Liver (tissue), 9 donors: Measurements from ENCODE around the gene PTPN14. TPM values are rescaled to one million over a fixed set of nuclear protein-coding genes. Genes with fewer than 3 reads are reported as not detected.

Experiments
- DNase-seq: peaks from one replicate; pipeline ENCODE4 v3.0.0-alpha.2; 2017; ENCODE audit warnings: low spot score
- H3K27ac ChIP-seq, 2 donors: one replicate each; pipeline ENCODE4 v1.7.0; 2013; ENCODE audit warnings: inconsistent platforms in 2 of 2, low read length in 2 of 2, control low read depth in 1 of 2, low read depth in 1 of 2, mild to moderate bottlenecking in 1 of 2
- H3K27me3 ChIP-seq, 4 donors: one replicate each; pipeline versions ENCODE4 v1.6.1 to v1.7.0; 2013; ENCODE audit warnings: low read length in 3 of 4, inconsistent platforms in 1 of 4, mild to moderate bottlenecking in 1 of 4, moderate library complexity in 1 of 4; ENCODE audit not compliant: control insufficient read depth in 4 of 4, insufficient read depth in 4 of 4
- H3K36me3 ChIP-seq, 4 donors: one replicate each; pipeline versions ENCODE4 v1.6.1 to v1.7.0; 2013; ENCODE audit warnings: low read length in 3 of 4, mild to moderate bottlenecking in 3 of 4, low read depth in 1 of 4, moderate library complexity in 1 of 4; ENCODE audit not compliant: control insufficient read depth in 4 of 4, insufficient read depth in 3 of 4
- H3K4me1 ChIP-seq, 4 donors: one replicate each; pipeline versions ENCODE4 v1.6.1 to v1.7.0; 2013; ENCODE audit warnings: low read length in 3 of 4, mild to moderate bottlenecking in 3 of 4, moderate library complexity in 1 of 4; ENCODE audit not compliant: control insufficient read depth in 4 of 4, insufficient read depth in 4 of 4
- H3K4me3 ChIP-seq, 3 donors: one replicate each; pipeline versions ENCODE4 v1.6.1 to v1.7.0; 2013; ENCODE audit warnings: low read length in 3 of 3, control low read depth in 1 of 3, low read depth in 1 of 3, mild to moderate bottlenecking in 1 of 3
- H3K9ac ChIP-seq, 2 donors: one replicate each; pipeline ENCODE4 v1.7.0; 2013; ENCODE audit warnings: low read length in 2 of 2, mild to moderate bottlenecking in 2 of 2, moderate library complexity in 2 of 2, control low read depth in 1 of 2, low read depth in 1 of 2
- H3K9me3 ChIP-seq, 4 donors: one replicate each; pipeline versions ENCODE4 v1.6.1 to v1.7.0; 2013; ENCODE audit warnings: low read length in 3 of 4; ENCODE audit not compliant: control insufficient read depth in 4 of 4
- ATF3 ChIP-seq: IDR thresholded peaks from 2 replicates; pipeline ENCODE4 v1.6.1; 2016; ENCODE audit warnings: antibody characterized with exemption
- CTCF ChIP-seq: fragments of 150-350 bp; IDR thresholded peaks from 2 replicates; pipeline ENCODE4 v1.5.1; 2017; ENCODE audit warnings: improper control_type of control experiment, low read depth, low read length; ENCODE audit not compliant: missing input control
- EGR1 ChIP-seq, 2 donors: IDR thresholded peaks; 2 replicates each; pipeline ENCODE4 v1.6.1; 2016 to 2018; ENCODE audit warnings: antibody characterized with exemption in 2 of 2, low read depth in 2 of 2
- FOXA1 ChIP-seq: IDR thresholded peaks from 2 replicates; pipeline ENCODE4 v1.6.1; 2016; ENCODE audit warnings: antibody characterized with exemption
- FOXA2 ChIP-seq: IDR thresholded peaks from 2 replicates; pipeline ENCODE4 v1.6.1; 2016; ENCODE audit warnings: antibody characterized with exemption
- GABPA ChIP-seq, 2 donors: IDR thresholded peaks in 1 of 2; conservative IDR thresholded peaks in 1 of 2; 2 replicates each; pipeline ENCODE4 v1.6.1; 2016; ENCODE audit warnings: antibody characterized with exemption in 2 of 2, mild to moderate bottlenecking in 1 of 2, moderate library complexity in 1 of 2
- HNF4A ChIP-seq, 2 donors: conservative IDR thresholded peaks; 2 replicates each; pipeline ENCODE4 v1.6.1; 2016; ENCODE audit warnings: antibody characterized with exemption in 2 of 2, mild to moderate bottlenecking in 2 of 2
- HNF4G ChIP-seq: IDR thresholded peaks from 2 replicates; pipeline ENCODE4 v1.6.1; 2016; ENCODE audit warnings: antibody characterized with exemption
- JUND ChIP-seq, 2 donors: IDR thresholded peaks; 2 replicates each; pipeline ENCODE4 v1.6.1; 2016; ENCODE audit warnings: antibody characterized with exemption in 2 of 2
- MAX ChIP-seq: IDR thresholded peaks from 2 replicates; pipeline ENCODE4 v1.6.1; 2016; ENCODE audit warnings: antibody characterized with exemption
- NR2F2 ChIP-seq: IDR thresholded peaks from 2 replicates; pipeline ENCODE4 v1.6.1; 2016; ENCODE audit warnings: antibody characterized with exemption
- RAD21 ChIP-seq, 2 donors: IDR thresholded peaks; 2 replicates each; pipeline ENCODE4 v1.6.1; 2016; ENCODE audit warnings: antibody characterized with exemption in 2 of 2, mild to moderate bottlenecking in 2 of 2
- REST ChIP-seq: IDR thresholded peaks from 2 replicates; pipeline ENCODE4 v1.6.1; 2016; ENCODE audit warnings: antibody characterized with exemption, mild to moderate bottlenecking
- RXRA ChIP-seq, 2 donors: IDR thresholded peaks; 2 replicates each; pipeline ENCODE4 v1.6.1; 2017 to 2018; ENCODE audit warnings: antibody characterized with exemption in 2 of 2, mild to moderate bottlenecking in 1 of 2
- SP1 ChIP-seq: IDR thresholded peaks from 2 replicates; pipeline ENCODE4 v1.6.1; 2018; ENCODE audit warnings: antibody characterized with exemption, mild to moderate bottlenecking
- TAF1 ChIP-seq: conservative IDR thresholded peaks from 2 replicates; pipeline ENCODE4 v1.6.1; 2016; ENCODE audit warnings: antibody characterized with exemption, mild to moderate bottlenecking
- YY1 ChIP-seq: IDR thresholded peaks from 2 replicates; pipeline ENCODE4 v1.6.1; 2016; ENCODE audit warnings: antibody characterized with exemption, mild to moderate bottlenecking
- ZBTB33 ChIP-seq: IDR thresholded peaks from 2 replicates; pipeline ENCODE4 v1.6.1; 2016; ENCODE audit warnings: antibody characterized with exemption
- WGBS: extraction: QIAGEN DNeasy Blood & Tissue Kit; methylation state at CpG from one replicate; pipeline ENCODE4 v1.1.7; 2013; 5-methylcytosine and 5-hydroxymethylcytosine counted together
- polyA plus RNA-seq, 2 donors: library from polyadenylated mRNA; stranded (reverse) in 1 of 2; unstranded in 1 of 2; fragments of 200-250 nt in 1 of 2; fragments of >200 nt in 1 of 2; fragmentation: Nextera tagmentation in 1 of 2; extraction: Ambion mirVana in 1 of 2; gene quantifications; one replicate each; pipeline versions ENCODE4 v1.2.1 to v1.2.3, GENCODE V29; 2013 to 2015
- total RNA-seq, 2 donors: library from RNA; depleted of rRNA; stranded (reverse); fragments of >200 nt; gene quantifications; one replicate each; pipeline ENCODE4 v1.2.3, GENCODE V29; 2014
- donor health status: healthy.
- donor health status: healthy.
- donor health status: healthy.
- donor health status: healthy.
- donor health status: healthy.

The PTPN14 gene
- total and polyA plus RNA-seq, 4 donors = 0.54 to 3.2 (median 1.5) TPM

- 87% methylated on average over 12 of the region's 12 CpGs for WGBS
- H3K9me3 ChIP-seq = no peaks in the 10 kb centered on the region
- H3K27me3 ChIP-seq = no peaks in the 10 kb centered on the region
- H3K9ac ChIP-seq = no peak overlapping the region
- DNase-seq = no peak
- no peak overlapping the region for H3K4me3 ChIP-seq
- H3K27ac ChIP-seq = no peak overlapping the region
- TF ChIP-seq NR2F2 (no peak), GABPA (IDR thresholded peaks at IDR 0.05 in 1 of 2, conservative IDR thresholded peaks at IDR 0.05 in 1 of 2) (no peak), TAF1 (no peak), CTCF (no peak), MAX (no peak), ZBTB33 (no peak), RXRA (IDR thresholded peaks at IDR 0.05) (no peak), HNF4A (conservative IDR thresholded peaks at IDR 0.05) (no peak), ATF3 (no peak), REST (no peak), HNF4G (no peak)
- H3K36me3 ChIP-seq = no peaks in the 10 kb centered on the region
- no peaks in the 10 kb centered on the region for H3K4me1 ChIP-seq
These were observed 159.3 kb downstream of the PTPN14 start for GRCh38 chr1:214391873-214392645.

GRCh38 chr1:214389734-214390133, 161.7 kb downstream of the PTPN14 start:
- no peaks in the 10 kb centered on the region for H3K36me3 ChIP-seq
- no peak overlapping the region for H3K27ac ChIP-seq
- no peak for DNase-seq
- H3K9me3 ChIP-seq = no peaks in the 10 kb centered on the region
- H3K4me3 ChIP-seq = no peak overlapping the region
- H3K27me3 ChIP-seq = no peaks in the 10 kb centered on the region
- no peaks in the 10 kb centered on the region for H3K4me1 ChIP-seq
- H3K9ac ChIP-seq = no peak overlapping the region
- WGBS = 90% methylated on average over 4 of the region's 4 CpGs
- no peak for TF ChIP-seq NR2F2
- no peak for TF ChIP-seq ATF3
- TF ChIP-seq YY1 = no peak
- no peak for TF ChIP-seq GABPA (IDR thresholded peaks at IDR 0.05 in 1 of 2, conservative IDR thresholded peaks at IDR 0.05 in 1 of 2)
- TF ChIP-seq RXRA (IDR thresholded peaks at IDR 0.05) = no peak
- TF ChIP-seq SP1 = no peak
- no peak for TF ChIP-seq FOXA1
- no peak for TF ChIP-seq MAX
- no peak for TF ChIP-seq ZBTB33
- TF ChIP-seq HNF4A (conservative IDR thresholded peaks at IDR 0.05) = no peak
- TF ChIP-seq EGR1 (IDR thresholded peaks at IDR 0.05; ENCODE audit: low read depth in 2 of 2) = no peak
- TF ChIP-seq RAD21 (IDR thresholded peaks at IDR 0.05) = no peak
- TF ChIP-seq JUND (IDR thresholded peaks at IDR 0.05) = no peak
- no peak for TF ChIP-seq FOXA2
- TF ChIP-seq HNF4G = no peak
